C4-2B (cell line): ENCODE results near the gene PFN3.

Source experiments
- CTCF ChIP-seq: fragments of 450-650 bp; conservative IDR thresholded peaks from 2 replicates; pipeline ENCODE4 v1.5.1; 2017; ENCODE audit warnings: mild to moderate bottlenecking
- ZFX ChIP-seq: fragments of 450-650 bp; IDR thresholded peaks from 2 replicates; pipeline ENCODE4 v1.6.1; 2017

DNA sequence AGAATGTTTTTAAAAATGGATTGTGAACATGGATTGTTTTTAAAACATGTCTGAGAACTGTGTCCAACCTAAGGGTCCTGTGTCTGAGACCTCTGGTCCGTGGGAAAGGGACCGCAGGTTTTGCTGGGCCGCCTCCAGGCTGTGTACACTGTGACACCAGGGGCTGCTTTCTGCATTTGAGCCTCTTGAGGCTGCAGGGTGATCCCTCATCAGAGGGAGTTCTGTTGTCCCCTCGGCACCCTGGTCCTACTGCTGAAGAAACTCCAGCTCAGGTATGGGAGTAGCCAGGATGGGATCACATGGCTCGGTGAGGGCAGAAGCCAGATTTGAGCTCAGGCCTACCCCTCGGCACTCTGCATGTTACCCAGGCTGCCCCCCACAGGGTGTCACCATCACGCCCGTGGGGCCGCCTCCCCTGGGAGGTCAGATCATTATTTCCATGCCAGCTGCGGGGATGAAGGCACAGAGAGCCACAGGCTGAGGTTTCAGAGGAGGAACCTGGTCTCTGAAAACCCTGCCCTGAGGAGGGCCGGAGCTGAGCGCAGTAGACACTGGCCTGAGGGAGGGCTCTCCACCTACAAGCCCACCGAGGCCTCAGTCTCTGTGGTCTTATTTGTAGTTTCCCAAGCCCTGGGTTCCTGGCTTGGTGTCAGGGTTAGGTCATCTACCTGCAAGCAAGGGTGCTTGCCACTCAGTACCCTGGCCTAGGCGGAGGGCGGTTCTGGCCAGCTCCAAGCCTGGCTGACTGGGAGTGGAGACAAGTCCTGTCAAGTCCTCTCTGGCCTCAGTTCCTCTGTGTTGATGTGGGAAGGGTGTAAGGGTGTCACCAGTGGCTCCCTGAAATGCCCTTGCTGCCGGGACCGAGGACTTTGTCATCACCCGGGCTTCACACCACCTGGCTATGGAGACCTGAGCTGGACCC, 48.9 kb upstream of the PFN3 start:
- no peak for TF ChIP-seq CTCF
- no peak for TF ChIP-seq ZFX
